ENCODE measurements around the gene IL2RA. TPM values are rescaled to one million over a fixed set of nuclear protein-coding genes. Genes with fewer than 3 reads are reported as not detected.

IL2RA gene
- total RNA-seq, 1 donor from 2014 or later: 4.3 TPM

DNA sequence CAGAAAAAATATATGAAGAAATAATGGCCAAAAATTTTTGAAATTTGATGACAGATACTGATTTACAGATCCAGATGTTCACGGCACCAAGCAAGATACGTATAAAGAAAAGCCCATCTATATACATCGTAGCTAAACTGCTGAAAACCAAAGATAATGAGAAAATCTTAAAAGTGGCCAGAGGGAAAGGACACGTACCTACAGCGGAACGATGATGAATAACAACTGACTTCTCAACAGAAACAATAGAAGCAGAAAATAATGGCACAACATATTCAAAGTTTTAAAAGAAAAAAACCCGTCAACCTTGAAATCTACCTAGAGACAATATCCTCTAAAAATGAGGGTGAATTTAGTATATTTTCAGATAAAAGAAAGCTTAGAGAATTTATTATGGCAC is 31.9 kb downstream of the IL2RA start:
- TF ChIP-seq, protein P1, sequence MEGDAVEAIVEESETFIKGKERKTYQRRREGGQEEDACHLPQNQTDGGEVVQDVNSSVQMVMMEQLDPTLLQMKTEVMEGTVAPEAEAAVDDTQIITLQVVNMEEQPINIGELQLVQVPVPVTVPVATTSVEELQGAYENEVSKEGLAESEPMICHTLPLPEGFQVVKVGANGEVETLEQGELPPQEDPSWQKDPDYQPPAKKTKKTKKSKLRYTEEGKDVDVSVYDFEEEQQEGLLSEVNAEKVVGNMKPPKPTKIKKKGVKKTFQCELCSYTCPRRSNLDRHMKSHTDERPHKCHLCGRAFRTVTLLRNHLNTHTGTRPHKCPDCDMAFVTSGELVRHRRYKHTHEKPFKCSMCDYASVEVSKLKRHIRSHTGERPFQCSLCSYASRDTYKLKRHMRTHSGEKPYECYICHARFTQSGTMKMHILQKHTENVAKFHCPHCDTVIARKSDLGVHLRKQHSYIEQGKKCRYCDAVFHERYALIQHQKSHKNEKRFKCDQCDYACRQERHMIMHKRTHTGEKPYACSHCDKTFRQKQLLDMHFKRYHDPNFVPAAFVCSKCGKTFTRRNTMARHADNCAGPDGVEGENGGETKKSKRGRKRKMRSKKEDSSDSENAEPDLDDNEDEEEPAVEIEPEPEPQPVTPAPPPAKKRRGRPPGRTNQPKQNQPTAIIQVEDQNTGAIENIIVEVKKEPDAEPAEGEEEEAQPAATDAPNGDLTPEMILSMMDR (IDR thresholded peaks at IDR 0.05): no peak

GRCh38 chr10:6027929-6028328 is 34.2 kb downstream of the IL2RA start:
- Histone ChIP-seq H3K9me3 (no peaks in the 10 kb centered on the region), H3K27me3 (no peaks in the 10 kb centered on the region), H3K27ac (no peak overlapping the region), H3K36me3 (no peaks in the 10 kb centered on the region), H3K4me3 (no peak overlapping the region), H3K4me1 (peaks cover 5% of the 10 kb centered on the region)
- ATAC-seq: no peak
- TF ChIP-seq, protein P1 (IDR thresholded peaks at IDR 0.05): no peak
- DNase-seq: no peak
- intact Hi-C loops (cut with DNase I): no loop called here

More for the DNA sequence above, 31.9 kb downstream of the IL2RA start:
- DNase-seq: no peak
- H3K27ac ChIP-seq: no peak overlapping the region
- no peaks in the 10 kb centered on the region for H3K4me1 ChIP-seq
- intact Hi-C loops (cut with DNase I): no loop called here
- no peaks in the 10 kb centered on the region for H3K9me3 ChIP-seq
- H3K27me3 ChIP-seq: no peaks in the 10 kb centered on the region
- ATAC-seq: no peak
- H3K36me3 ChIP-seq: no peaks in the 10 kb centered on the region
- no peak overlapping the region for H3K4me3 ChIP-seq

GRCh38 chr10:6025683-6026255 is 36.4 kb downstream of the IL2RA start:
- H3K36me3 ChIP-seq: no peaks in the 10 kb centered on the region
- DNase-seq: no peak
- H3K4me3 ChIP-seq: no peak overlapping the region
- ATAC-seq: no peak
- no peak overlapping the region for H3K27ac ChIP-seq
- TF ChIP-seq, protein P1 (IDR thresholded peaks at IDR 0.05): no peak
- intact Hi-C loops (cut with DNase I): no loop called here
- no peaks in the 10 kb centered on the region for H3K27me3 ChIP-seq
- no peaks in the 10 kb centered on the region for H3K9me3 ChIP-seq
- H3K4me1 ChIP-seq: peaks cover 5% of the 10 kb centered on the region

DNA sequence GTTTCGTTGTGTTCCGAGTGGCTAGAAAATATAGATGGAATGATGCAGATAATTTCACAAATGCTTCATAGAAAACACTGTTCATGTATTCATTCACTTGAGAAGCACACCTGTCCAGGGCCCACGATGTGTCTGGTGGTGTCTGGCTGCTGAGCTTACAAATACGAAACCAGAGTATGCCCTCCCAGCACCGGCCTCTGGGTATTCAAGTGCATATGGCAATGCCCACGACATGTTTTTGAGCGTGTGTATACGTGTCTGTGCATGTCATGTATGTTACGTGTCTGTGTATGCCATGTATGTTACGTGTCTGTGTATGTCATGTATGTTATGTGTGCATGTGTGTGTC is 37.9 kb downstream of the IL2RA start:
- DNase-seq: no peak
- H3K36me3 ChIP-seq: no peaks in the 10 kb centered on the region
- intact Hi-C loops (cut with DNase I): no loop called here
- no peak overlapping the region for H3K4me3 ChIP-seq
- ATAC-seq: no peak
- H3K27ac ChIP-seq: no peak overlapping the region
- no peaks in the 10 kb centered on the region for H3K27me3 ChIP-seq
- no peaks in the 10 kb centered on the region for H3K9me3 ChIP-seq
- peaks cover 5% of the 10 kb centered on the region for H3K4me1 ChIP-seq
- TF ChIP-seq, protein P1 (IDR thresholded peaks at IDR 0.05): no peak

GRCh38 chr10:6023661-6024333 is 38.4 kb downstream of the IL2RA start:
- Histone ChIP-seq H3K27ac (no peak overlapping the region), H3K4me1 (peaks cover 6% of the 10 kb centered on the region), H3K9me3 (no peaks in the 10 kb centered on the region), H3K4me3 (no peak overlapping the region), H3K27me3 (no peaks in the 10 kb centered on the region), H3K36me3 (no peaks in the 10 kb centered on the region)
- DNase-seq (no peak), ATAC-seq (no peak)
- intact Hi-C loops (cut with DNase I): no loop called here
- TF ChIP-seq, protein P1 (IDR thresholded peaks at IDR 0.05): no peak

All from upper lobe of right lung (tissue), 1 donor.